ENCODE measurements around the gene ABR. TPM values are rescaled to one million over a fixed set of nuclear protein-coding genes. Genes with fewer than 3 reads are reported as not detected.

The ABR gene
- polyA plus RNA-seq, 3 donors = 55.2 to 63.0 (median 58.7) TPM

GRCh38 chr17:1034652-1035210 lies 145.1 kb downstream of the ABR start:
- DNase-seq = no peak

GRCh38 chr17:1033503-1033902 lies 146.3 kb downstream of the ABR start:
- DNase-seq = no peak

DNA sequence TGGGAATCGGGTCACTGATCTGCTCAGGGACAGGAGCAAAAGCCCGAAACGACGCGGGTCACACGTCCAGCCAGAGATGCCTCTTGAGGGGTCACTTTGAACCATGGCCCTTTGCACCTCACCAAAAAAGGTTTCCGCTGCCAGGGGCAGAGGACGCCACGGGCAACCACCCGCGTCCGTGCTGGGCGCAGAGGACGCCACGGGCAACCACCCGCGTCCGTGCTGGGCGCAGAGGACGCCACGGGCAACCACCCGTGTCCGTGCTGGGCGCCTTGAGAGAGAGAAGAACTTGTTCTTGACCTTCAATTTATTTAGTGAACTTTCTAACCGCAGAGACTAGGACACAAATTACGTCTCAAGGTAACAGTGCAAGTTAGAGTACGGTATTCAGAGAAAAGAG lies 147.4 kb downstream of the ABR start:
- DNase-seq = no peak

GRCh38 chr17:1031711-1032110 lies 148.1 kb downstream of the ABR start:
- peak; percentile 72 for DNase-seq

GRCh38 chr17:1030684-1031532 lies 148.9 kb downstream of the ABR start:
- no peak for DNase-seq

DNA sequence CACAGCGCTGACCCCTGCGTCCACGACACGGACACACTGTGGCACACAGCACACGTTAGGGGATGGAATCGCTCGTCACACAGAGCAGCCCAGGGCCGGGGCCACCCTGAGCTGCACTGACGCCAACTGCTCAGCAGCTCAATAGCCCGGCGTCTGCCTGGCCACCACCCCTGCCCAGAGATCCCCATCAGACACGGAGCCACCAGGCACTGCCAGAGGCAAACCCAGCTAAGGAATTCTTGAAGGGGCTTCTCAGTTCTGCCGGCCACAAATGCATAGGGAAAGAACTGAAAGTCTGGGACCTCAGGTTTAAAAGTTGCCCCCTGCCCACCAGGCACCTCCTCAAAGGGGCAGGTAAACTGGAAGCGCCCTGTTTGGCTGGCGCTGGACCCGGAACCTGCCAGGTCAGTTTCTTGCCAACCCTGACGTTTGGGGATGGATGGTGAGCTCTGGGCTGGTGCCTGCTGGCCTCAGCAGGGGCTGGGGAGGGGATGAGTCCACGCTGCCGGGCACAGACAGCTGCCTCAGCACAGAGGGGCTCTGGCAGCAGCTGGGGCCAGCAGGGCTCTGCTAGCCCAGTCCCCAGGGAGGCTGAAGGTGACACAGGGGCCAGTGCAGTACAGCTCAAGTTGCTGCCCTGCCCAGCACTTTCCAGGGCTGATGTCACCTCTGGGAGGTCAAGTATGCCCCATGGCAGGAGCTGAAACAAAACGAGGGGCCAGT lies 149.7 kb downstream of the ABR start:
- no peak for DNase-seq

DNA sequence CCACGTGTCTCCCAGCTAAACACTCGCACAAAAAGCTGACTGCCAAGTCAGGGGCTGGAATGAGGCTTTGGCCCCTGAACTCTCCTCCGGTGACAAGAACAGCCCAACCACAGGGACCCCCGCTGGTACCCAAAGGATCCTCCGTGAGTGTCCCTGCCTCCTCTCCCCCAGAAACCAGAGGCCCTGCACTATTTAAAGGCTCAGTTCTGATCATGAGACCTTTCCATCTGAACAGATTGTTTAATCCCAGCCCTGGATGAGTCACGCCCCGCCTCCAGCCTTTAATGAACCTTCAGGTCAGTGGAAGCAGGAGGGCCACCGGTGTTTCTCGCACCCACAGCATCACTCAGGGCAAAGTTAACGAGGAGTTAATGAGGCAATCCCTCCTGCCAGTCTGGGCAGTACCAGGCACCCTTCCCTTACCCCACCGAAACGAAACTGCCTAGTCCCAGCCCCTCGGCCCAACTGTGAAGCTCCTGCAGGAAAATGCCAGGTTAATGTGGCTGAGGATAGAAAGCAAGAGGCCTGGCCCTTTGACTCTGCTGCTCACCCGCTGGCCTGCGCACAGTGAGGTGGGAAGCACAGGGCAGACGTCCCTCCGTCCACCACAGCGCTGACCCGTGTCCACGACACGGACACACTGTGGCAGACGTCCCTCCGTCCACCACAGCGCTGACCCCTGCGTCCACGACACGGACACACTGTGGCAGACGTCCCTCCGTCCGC lies 150.4 kb downstream of the ABR start:
- no peak for DNase-seq

DNA sequence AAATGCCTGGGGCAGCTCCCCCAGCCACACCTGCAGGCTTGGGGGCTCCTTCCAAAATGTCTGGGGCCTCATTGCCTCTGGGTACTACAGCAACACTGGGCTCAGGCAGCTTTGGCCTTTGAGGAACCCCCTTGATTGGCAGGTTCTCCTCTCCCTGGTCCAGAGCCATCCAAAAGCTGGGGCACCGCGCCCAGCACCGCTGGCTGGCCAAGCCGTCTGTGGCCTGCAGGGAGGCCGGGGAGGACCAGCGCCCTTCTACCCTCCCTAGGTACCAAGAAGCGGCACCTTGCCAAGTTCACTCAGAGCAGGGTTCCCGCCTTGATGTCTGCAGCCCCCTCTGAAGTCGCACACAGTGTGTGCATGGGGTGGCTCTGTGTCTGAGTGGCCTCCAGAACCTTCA lies 152.7 kb downstream of the ABR start:
- DNase-seq = no peak

DNA sequence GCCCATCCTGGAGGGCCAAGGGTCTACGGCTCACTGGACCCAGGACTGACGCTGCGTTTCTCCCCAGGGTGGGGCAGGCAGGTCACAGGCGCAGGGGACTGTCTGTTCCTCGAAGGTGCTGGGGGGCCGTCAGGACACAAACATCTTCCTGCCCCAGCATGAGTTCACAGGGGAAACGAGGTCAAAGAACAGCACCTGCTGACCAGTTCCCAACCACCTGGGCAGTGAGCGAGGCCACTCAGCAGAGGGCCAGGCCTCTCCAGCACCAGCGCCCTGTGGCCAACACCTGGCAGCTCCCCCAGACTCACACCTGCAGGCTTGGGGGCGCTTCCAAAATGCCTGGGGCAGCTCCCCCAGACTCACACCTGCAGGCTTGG lies 153.2 kb downstream of the ABR start:
- no peak for DNase-seq

GRCh38 chr17:1025733-1026598 lies 153.8 kb downstream of the ABR start:
- DNase-seq = no peak

DNA sequence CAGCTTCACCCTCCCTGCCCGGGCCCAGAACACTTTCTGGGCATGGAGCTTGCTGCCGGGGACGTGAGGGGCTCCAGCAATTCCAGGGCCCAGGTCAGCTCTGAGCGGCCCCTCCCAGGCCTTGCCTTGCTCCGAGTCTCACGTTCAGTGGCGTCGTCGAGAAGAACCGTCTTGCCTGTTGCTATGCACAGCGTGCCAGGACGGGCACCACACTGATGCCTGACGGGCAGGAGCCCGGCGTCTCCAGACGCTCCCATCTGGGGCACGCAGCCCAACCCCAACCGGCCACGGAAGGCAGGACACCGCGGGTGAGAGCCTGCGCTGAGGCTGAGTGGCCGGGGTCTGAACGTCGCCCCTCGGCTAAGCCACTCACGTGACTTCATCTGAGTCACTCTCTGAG lies 155.7 kb downstream of the ABR start:
- DNase-seq = no peak

DNA sequence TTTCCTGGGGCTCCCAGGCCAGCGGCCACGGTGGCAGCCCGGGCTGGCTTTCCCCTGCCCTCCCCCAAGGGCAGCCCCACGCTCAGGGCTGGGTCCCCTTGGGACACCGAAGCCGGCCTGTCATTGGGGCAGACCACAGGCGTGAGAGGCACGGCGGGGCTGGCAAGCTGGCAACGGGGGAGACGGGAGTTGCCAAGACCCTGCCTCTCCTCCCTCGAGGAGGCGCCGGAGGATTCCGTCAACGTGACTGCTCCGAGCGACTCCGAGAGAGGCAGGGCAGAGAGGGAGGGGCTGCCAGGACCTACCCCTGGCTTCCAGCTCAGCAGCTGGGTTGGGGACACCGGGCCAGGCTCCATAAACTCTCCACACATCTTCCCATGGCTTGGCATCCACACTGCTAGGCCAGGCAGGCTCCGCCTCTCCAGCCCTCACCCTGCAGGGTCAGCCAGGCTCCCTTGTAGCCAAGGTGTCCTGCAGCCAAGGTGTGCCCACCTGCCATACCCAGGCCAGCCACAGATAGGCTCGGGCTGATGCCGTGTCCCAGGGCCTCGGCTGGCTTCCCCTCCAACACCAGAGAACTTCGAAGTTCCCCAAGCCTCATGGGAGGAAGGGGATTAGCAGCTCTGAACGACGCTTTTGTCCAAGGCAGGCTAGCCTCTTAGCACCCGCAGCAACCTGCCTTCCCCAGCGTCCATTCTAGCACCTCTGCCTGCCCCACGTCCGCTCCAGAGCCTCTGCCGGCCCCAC lies 157.3 kb downstream of the ABR start:
- DNase-seq = no peak

- DNase-seq = no peak
Observed at GRCh38 chr17:1021147-1021546, 158.6 kb downstream of the ABR start.

- DNase-seq = no peak
Observed at GRCh38 chr17:1019451-1019850, 160.3 kb downstream of the ABR start.

- no peak for DNase-seq
Observed at GRCh38 chr17:1018547-1018946, 161.2 kb downstream of the ABR start.

DNA sequence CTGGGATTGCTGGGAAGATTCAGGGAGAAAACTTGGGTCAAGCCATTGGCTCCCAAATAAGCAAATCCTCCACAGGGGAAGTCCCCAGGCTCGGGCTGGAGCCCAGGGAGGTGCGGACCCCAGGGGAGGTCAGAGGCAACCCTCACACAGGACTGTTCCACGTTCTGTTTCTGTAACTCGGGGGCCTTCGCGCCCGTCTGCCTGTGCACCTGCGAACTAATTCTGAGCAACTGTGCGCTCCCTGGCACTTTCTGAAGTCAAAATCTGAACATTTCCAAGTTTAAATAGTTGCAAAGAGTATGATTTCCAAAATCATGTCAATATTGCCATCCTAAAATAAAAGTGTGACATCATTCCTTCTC lies 166.1 kb downstream of the ABR start:
- DNase-seq = no peak

GRCh38 chr17:1012823-1013728 lies 166.7 kb downstream of the ABR start:
- no peak for DNase-seq

GRCh38 chr17:1011760-1012735 lies 167.7 kb downstream of the ABR start:
- no peak for DNase-seq

Measured in renal pelvis (tissue), 4 donors.